ENCODE measurements around the gene GFRA4.

GFRA4 gene

DNA sequence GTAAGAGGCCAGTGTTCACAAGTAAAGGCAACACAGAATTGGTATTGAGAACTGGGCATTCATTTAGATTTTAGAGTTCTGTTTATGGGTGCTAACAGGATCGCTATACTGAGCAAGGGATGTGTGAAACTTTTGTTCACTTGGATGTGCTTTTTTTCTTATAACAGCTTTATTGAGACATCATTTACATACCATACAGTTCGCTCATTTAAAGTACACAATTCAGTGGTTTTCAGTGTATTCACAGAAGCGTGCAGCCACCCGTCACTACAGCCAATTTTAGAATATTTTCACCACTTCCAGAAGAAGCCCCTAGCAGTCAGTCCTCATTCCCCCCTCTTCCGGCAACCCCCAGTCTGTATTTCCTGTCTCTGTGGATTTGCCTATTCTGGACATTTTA, 48.7 kb downstream of the GFRA4 start:
- no peak for DNase-seq

DNA sequence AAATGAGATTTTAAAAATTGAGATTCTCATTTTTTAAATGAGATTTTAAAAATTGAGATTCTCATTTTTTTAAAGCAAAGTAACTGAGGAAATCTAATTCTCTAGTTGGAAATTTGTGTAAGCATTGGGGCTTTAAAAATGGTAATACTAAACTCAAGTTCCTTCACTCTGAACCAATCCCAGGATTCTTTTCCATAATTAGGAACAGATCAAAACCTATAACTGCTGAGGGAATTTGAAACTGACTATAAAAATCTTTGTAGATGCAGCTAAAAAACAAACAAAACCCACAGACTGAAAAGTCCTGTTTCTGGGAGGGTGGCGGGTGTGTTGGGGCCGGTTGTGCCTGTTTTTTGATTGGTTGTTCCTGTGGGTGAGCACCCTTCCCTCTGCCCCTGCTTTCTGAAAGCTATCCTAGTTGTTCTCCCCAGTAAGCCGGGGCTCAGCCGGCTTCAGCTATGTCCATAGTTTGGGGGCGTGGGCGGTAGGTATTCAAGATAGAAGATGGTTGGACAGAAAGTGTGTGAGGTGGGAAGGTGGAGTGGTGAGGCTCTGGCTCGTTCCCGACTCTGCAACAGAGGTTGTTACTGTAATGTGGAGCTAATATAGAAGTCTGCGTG, 49.3 kb downstream of the GFRA4 start:
- no peak for DNase-seq

DNA sequence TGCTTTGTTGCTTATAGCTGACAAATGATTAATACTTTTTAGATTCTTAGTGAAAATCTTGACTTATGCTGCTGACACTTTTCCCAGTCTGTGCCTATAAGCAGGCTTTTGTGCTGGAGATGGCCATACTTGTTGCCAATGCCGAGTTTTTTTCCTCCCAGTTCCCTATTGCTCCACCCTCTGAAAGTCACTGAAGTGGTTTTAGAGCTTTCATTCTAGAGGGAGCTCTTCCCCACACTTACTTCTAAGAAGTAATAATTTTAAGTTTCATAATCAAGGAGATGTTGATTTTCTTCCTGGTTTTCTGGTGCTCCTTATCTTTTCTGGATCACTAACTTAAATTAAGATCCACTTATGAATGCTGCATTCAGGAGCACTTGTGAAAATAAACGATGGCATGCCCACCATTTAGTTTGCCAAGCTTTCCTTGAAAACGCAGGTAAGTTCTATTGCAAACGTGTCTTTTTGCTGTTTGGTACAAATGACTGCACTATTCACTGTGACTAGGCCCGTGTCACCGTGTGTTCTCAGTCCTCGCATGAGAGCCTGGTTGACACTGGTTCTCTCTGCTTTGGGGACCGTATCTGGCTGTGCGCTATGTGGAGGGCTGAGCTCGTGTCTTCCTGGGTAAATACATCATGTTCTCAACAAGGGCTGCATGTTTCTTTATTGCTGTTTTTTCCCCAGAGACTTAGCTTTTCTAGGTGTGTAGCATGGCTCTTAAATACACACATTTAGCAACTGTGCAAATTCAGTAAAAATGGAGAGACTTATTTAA, 50.2 kb downstream of the GFRA4 start:
- no peak for DNase-seq

DNA sequence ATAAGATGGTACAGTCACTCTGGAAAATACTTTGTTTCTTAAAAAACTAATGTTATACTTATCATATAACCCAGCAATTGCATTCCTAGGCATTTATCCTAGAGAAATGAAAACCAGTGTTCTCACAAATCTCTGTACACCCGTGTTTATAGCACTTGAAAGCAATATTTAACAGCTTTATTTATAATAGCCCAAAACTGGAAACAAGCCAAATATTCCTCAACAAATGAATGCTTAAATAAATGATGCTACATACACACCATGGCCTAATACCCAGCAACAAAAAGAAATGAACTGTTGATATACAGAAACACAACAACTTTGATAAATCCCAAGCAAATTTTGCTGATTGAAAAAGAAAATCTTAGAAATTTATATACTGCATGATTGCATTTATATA, 51.3 kb downstream of the GFRA4 start:
- no peak for DNase-seq
